Colonic mucosa (tissue), 4 donors: ENCODE measurements around the gene BCAS4. TPM values are rescaled to one million over a fixed set of nuclear protein-coding genes. Genes with fewer than 3 reads are reported as not detected.

Experiments
- DNase-seq: peaks from one replicate; pipeline ENCODE4 v3.0.0-alpha.2; 2020
- H3K27ac ChIP-seq: fragments of 200-600 bp; one replicate; pipeline ENCODE4 v1.8.0; 2021
- H3K27me3 ChIP-seq: fragments of 200-600 bp; one replicate; pipeline ENCODE4 v1.8.0; 2021
- H3K36me3 ChIP-seq: fragments of 200-600 bp; one replicate; pipeline ENCODE4 v1.8.0; 2021
- H3K4me1 ChIP-seq: fragments of 200-600 bp; one replicate; pipeline ENCODE4 v1.8.0; 2021; ENCODE audit warnings: mild to moderate bottlenecking
- H3K4me3 ChIP-seq: fragments of 200-600 bp; one replicate; pipeline ENCODE4 v1.8.0; 2021
- H3K9ac ChIP-seq, 2 donors: one replicate each; pipeline ENCODE4 v1.7.0; 2013; ENCODE audit warnings: control low read depth in 2 of 2, low read depth in 2 of 2, low read length in 2 of 2
- H3K9me3 ChIP-seq: fragments of 200-600 bp; one replicate; pipeline ENCODE4 v1.8.0; 2021
- intact Hi-C: fragments of 100-400 bp; cut with DNase I; formaldehyde crosslinking; loops from one replicate; pipeline ENCODE4 v1.14.1; 2022
- total RNA-seq, 2 donors: library from RNA; stranded (reverse); fragmentation: NEBNext Ultra II Directional in 1 of 2; extraction: Animal tissue kit (Norgen Biotek cat#: 25700) in 1 of 2; gene quantifications; one replicate each; pipeline ENCODE4 v1.2.1, GENCODE V29; 2021
- TF ChIP-seq, protein P1 (sequence below): fragments of 200-600 bp; IDR thresholded peaks from one replicate; pipeline ENCODE4 v1.8.0; 2022; ENCODE audit warnings: antibody characterized with exemption, mild to moderate bottlenecking
- donor health status: healthy.
- donor health status: DM: no; HTN: no; CAD: no.
- donor health status: DM: no; HTN: no; CAD: no.

Gene BCAS4
- total RNA-seq, 2 donors from 2014 or later, result 1.1 to 2.7 TPM

DNA sequence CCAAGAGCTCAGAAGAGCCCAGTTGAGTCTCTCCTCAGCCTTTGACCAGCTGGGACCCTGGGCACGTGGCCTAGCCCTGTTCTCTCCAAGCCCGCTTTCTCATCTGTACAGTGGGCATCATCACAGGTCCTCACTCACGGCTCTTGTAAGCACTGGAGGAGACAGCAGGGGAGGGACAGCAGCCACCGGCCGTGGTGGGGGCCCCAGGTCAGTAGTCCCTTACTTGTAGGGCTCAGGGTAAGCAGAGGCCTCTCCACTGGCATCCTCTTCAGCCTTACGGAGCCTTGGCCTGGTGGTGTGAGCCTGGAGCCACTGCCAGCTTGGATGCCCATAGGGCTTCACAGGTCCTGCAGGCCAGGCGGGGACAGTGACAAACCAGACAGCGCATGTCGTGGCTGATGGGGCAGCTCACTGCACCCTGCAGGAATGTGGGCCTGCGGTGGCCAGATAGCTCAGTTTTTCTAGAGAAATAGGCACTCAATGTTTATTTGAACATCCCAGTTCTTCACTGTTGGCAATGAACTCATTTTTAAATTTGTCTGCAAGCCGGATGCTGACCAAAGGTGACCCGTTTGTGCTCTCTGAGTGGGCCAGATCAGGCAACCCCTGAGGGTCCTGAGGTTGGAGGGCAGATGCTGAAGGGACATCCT, 71.3 kb downstream of the BCAS4 start:
- DNase-seq, result no peak
- intact Hi-C loops, result no loop called here

GRCh38 chr20:50866831-50867230, 72.0 kb downstream of the BCAS4 start:
- Histone ChIP-seq H3K4me3 (no peak overlapping the region), H3K9me3 (no peaks in the 10 kb centered on the region), H3K4me1 (no peaks in the 10 kb centered on the region), H3K9ac (no peak overlapping the region), H3K27me3 (no peaks in the 10 kb centered on the region), H3K27ac (no peak overlapping the region), H3K36me3 (no peaks in the 10 kb centered on the region)
- TF ChIP-seq, protein P1, sequence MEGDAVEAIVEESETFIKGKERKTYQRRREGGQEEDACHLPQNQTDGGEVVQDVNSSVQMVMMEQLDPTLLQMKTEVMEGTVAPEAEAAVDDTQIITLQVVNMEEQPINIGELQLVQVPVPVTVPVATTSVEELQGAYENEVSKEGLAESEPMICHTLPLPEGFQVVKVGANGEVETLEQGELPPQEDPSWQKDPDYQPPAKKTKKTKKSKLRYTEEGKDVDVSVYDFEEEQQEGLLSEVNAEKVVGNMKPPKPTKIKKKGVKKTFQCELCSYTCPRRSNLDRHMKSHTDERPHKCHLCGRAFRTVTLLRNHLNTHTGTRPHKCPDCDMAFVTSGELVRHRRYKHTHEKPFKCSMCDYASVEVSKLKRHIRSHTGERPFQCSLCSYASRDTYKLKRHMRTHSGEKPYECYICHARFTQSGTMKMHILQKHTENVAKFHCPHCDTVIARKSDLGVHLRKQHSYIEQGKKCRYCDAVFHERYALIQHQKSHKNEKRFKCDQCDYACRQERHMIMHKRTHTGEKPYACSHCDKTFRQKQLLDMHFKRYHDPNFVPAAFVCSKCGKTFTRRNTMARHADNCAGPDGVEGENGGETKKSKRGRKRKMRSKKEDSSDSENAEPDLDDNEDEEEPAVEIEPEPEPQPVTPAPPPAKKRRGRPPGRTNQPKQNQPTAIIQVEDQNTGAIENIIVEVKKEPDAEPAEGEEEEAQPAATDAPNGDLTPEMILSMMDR, result no peak
- DNase-seq, result no peak
- intact Hi-C loops, result no loop called here

More for the DNA sequence above, 71.3 kb downstream of the BCAS4 start:
- Histone ChIP-seq H3K36me3 (no peaks in the 10 kb centered on the region), H3K9me3 (no peaks in the 10 kb centered on the region), H3K27ac (no peak overlapping the region), H3K27me3 (no peaks in the 10 kb centered on the region), H3K4me3 (no peak overlapping the region), H3K4me1 (no peaks in the 10 kb centered on the region), H3K9ac (no peak overlapping the region)
- TF ChIP-seq, protein P1, result no peak

GRCh38 chr20:50867805-50868204, 72.9 kb downstream of the BCAS4 start:
- DNase-seq, result no peak
- Histone ChIP-seq H3K4me1 (no peaks in the 10 kb centered on the region), H3K36me3 (no peaks in the 10 kb centered on the region), H3K9me3 (no peaks in the 10 kb centered on the region), H3K4me3 (no peak overlapping the region), H3K27me3 (no peaks in the 10 kb centered on the region), H3K9ac (no peak overlapping the region), H3K27ac (no peak overlapping the region)
- intact Hi-C loops, result no loop called here
- TF ChIP-seq, protein P1, result no peak

DNA sequence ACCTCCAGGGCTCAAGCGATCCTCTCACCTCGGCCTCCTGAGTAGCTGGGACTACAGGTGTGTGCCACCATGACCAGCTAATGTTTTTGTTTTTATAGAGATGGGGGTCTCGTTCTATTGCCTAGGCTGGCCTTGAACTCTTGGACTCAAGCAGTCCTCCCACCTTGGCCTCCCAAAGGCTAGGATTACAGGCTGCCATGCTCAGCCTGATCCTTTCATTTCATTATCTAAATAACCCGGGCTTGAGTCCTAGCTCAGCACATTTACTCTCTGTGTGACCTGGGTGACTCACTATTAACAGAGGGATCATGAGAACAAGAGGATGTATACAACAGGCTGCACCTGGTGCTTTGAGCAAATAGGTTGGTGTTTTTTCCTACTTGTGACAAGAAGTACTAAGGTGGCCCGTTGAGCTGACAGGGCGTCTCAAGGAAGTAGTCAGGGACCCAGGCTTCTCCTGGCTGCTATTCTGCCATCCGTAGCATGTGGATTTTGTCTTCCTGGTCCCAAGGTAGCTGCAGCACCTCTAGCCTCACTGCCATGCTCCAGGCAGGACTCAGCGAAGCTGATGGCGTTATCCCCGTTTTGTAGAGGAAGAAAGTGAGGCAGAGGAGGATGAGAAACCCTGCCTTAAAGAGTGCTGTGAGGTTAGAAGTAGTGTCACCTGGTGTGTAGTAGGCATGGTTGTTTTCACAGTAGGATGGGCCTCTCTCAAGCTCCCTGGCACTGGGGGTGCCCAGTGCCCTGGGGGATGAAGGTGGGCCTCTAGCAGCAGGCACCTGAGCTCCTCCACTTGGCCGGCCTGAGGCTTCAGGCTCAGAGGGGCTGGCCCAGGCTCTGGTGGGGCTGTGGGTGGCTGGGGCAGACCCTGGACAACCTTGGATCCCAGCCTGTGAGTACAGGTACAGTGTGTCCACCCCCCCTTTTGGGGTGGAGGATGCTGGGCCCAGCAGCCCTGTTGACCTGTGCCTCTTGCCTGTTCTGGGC, 73.9 kb downstream of the BCAS4 start:
- TF ChIP-seq, protein P1, result no peak
- no peaks in the 10 kb centered on the region for H3K36me3 ChIP-seq
- H3K9me3 ChIP-seq, result no peaks in the 10 kb centered on the region
- no peak overlapping the region for H3K9ac ChIP-seq
- intact Hi-C loops, result no loop called here
- H3K4me3 ChIP-seq, result no peak overlapping the region
- no peaks in the 10 kb centered on the region for H3K4me1 ChIP-seq
- H3K27me3 ChIP-seq, result no peaks in the 10 kb centered on the region
- H3K27ac ChIP-seq, result no peak overlapping the region
- DNase-seq, result no peak

DNA sequence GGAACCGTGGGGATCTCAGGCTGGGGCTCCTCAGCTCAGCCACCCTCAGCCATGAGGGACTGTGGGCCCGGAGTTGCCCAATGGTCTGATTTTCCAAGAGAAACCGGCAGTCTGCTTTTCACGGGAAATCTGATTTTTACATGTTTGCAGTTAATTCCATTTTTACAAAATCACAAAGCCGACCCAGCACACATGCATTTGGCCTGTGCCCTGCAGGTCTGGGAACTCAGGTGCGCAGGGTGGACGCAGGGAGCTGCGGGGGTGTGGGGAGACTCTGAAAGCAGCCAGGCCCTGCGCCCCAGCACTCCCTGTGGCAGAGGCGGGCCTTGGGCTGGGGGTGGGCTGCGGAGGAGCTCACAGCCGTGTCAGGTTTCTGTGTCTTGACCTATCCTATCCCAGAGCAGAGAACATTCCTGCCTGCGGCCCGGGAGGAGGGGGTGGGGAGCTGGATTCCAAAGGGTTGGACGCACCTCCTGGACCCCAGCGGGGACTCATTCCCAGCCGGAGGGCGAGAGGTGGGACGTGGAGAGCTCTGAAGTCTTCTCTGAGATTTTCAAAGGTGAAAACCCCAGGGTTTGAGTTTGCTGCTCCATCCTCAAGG, 75.8 kb downstream of the BCAS4 start:
- Histone ChIP-seq H3K4me1 (no peaks in the 10 kb centered on the region), H3K27me3 (no peaks in the 10 kb centered on the region), H3K4me3 (no peak overlapping the region), H3K36me3 (no peaks in the 10 kb centered on the region), H3K9me3 (no peaks in the 10 kb centered on the region), H3K9ac (no peak overlapping the region), H3K27ac (no peak overlapping the region)
- TF ChIP-seq, protein P1, result no peak
- DNase-seq, result no peak
- intact Hi-C loops, result no loop called here
